PC-9 (cell line): ENCODE data around the gene MAP4. TPM values are rescaled to one million over a fixed set of nuclear protein-coding genes. Genes with fewer than 3 reads are reported as not detected.
A peak's percentile ranks its signal among the peaks of the same experiment; 100 is the strongest.

ENCODE experiments used
- BruUV-seq: library from RNA; stranded (reverse); fragments of 400-500 nt; replicated peaks from 2 replicates; lab custom pipeline; 2021; lab: Mats Ljungman, UMichigan
- CTCF ChIA-PET: fragments of 300-600 bp; sonication (Branson Sonifier 250); formaldehyde crosslinking; loops from one replicate; lab custom pipeline; 2022; ENCODE audit warnings: antibody characterized with exemption; lab: Charles Lee
- POLR2A ChIA-PET: fragments of 300-600 bp; sonication (Branson Sonifier 250); formaldehyde crosslinking; loops from one replicate; lab custom pipeline; 2022; ENCODE audit warnings: antibody characterized with exemption; ENCODE audit not compliant: unreplicated experiment; lab: Charles Lee
- DNase-seq, 2 experiments: peaks; one replicate each; pipeline versions ENCODE4 v3.0.0 to v3.0.0-alpha.2; 2015 to 2022; ENCODE audit warnings: mixed read lengths in 1 of 2
- H2AFZ ChIP-seq: fragments of 200-600 bp; sonication (generic); 2 replicates; pipeline ENCODE4 v1.8.1; 2017; ENCODE audit warnings: antibody characterized with exemption
- H3F3A ChIP-seq: fragments of 200-600 bp; sonication (generic); 2 replicates; pipeline ENCODE4 v1.8.1; 2017; ENCODE audit warnings: antibody characterized with exemption, mild to moderate bottlenecking, low read depth; ENCODE audit not compliant: insufficient read depth
- H3K27ac ChIP-seq: fragments of 200-600 bp; sonication (generic); 2 replicates; pipeline ENCODE4 v1.6.1; 2016; ENCODE audit warnings: mixed run types
- H3K27me3 ChIP-seq: fragments of 200-600 bp; sonication (generic); 2 replicates; pipeline ENCODE4 v1.6.1; 2016; ENCODE audit warnings: low read depth, mixed run types; ENCODE audit not compliant: insufficient read depth
- H3K36me3 ChIP-seq: fragments of 200-600 bp; sonication (generic); 2 replicates; pipeline ENCODE4 v1.6.1; 2016; ENCODE audit warnings: low read depth, mixed run types
- H3K4me1 ChIP-seq: fragments of 200-600 bp; sonication (generic); replicated peaks from 2 replicates; pipeline ENCODE4 v1.6.1; 2016; ENCODE audit warnings: mixed run types; ENCODE audit not compliant: insufficient read depth
- H3K4me2 ChIP-seq: fragments of 200-600 bp; sonication (generic); 2 replicates; pipeline ENCODE4 v1.6.1; 2017; ENCODE audit warnings: mixed run types
- H3K4me3 ChIP-seq: fragments of 200-600 bp; sonication (generic); 2 replicates; pipeline ENCODE4 v1.6.1; 2016; ENCODE audit warnings: mixed run types
- H3K79me2 ChIP-seq: fragments of 200-600 bp; sonication (generic); 2 replicates; pipeline ENCODE4 v1.6.1; 2017; ENCODE audit warnings: low read depth, mixed run types
- H3K9me2 ChIP-seq: fragments of 200-600 bp; sonication (generic); 2 replicates; pipeline ENCODE4 v1.8.1; 2017; ENCODE audit warnings: mild to moderate bottlenecking; ENCODE audit not compliant: insufficient read depth
- H3K9me3 ChIP-seq: fragments of 200-600 bp; sonication (generic); 2 replicates; pipeline ENCODE4 v1.8.1; 2016; ENCODE audit warnings: low read depth; ENCODE audit not compliant: insufficient read depth
- H4K20me1 ChIP-seq: fragments of 200-600 bp; sonication (generic); 2 replicates; pipeline ENCODE4 v1.8.1; 2017; ENCODE audit not compliant: insufficient read depth
- EZH2 ChIP-seq: fragments of 200-600 bp; sonication (generic); IDR thresholded peaks from 2 replicates; pipeline ENCODE4 v1.8.0; 2017; ENCODE audit warnings: antibody characterized with exemption, low read depth
- intact Hi-C: fragments of 100-400 bp; cut with micrococcal nuclease; formaldehyde crosslinking; loops from one replicate; pipeline ENCODE4 v1.10.0; 2022; ENCODE audit not compliant: unreplicated experiment
- total RNA-seq: library from RNA; stranded (reverse); gene quantifications from 2 replicates; pipeline ENCODE4 v1.2.3, GENCODE V29; 2021
- TF ChIP-seq, protein P1 (sequence below): fragments of 200-600 bp; sonication (generic); conservative IDR thresholded peaks from 2 replicates; pipeline ENCODE4 v1.6.1; 2017; ENCODE audit warnings: mixed run types, antibody characterized with exemption, mild to moderate bottlenecking, moderate library complexity

The MAP4 gene
- total RNA-seq, 1 experiment from 2014 or later: 187 TPM

DNA sequence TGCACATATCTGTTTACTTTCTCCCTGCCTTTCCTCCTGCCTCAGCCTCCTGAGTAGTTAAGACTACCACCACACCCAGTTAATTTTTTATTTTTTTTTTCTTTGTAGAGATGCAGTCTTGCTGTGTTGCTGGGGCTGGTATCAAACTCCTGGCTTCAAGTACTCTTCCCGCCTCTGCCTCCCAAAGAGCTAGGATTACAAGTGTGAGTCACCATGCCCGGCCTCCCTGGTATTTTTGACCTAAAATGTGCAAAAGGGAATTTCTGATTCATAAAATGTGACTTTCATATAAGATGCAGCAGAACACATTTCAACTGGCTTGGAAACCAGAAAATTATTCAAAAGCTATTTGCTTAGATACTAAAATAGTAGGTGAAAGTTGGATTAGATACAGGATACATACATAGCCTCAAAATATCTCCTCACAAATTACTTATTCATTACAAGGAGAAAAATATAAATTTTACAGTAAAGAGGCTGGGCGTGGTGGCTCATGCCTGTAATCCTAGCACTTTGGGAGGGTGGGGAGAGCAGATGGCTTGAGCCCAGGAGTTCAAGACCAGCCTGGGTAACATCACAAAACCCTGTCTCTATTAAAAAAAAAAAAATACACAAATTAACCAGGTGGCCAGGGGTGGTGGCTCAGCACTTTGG is 32.0 kb downstream of the MAP4 start:
- 0 out of 2 replicates have a peak overlapping the region, but pooled peaks have one; percentile 6 for H3K4me2 ChIP-seq
- no peak overlapping the region for H3K4me3 ChIP-seq
- H3K9me3 ChIP-seq: no peaks in the 10 kb centered on the region
- peaks cover 11% of the 10 kb centered on the region for H3K4me1 ChIP-seq
- ChIA-PET POLR2A (interaction anchor here (0.7 kb wide), 1 partner anchor 49 kb away, joined by 3 read pairs; no protein-coding TSS in a partner anchor), CTCF (interaction anchor here (0.7 kb wide), 1 partner anchor 148 kb away, joined by 3 read pairs; no protein-coding TSS in a partner anchor)
- H3K79me2 ChIP-seq: peaks cover 27% of the 10 kb centered on the region; the same call in 1 of the 2 replicates
- no peaks in the 10 kb centered on the region for H3K9me2 ChIP-seq
- H4K20me1 ChIP-seq: peaks cover 5% of the 10 kb centered on the region
- no peak overlapping the region for H2AFZ ChIP-seq
- no TSS peak for BruUV-seq
- no peaks in the 10 kb centered on the region for H3K27me3 ChIP-seq
- no peaks in the 10 kb centered on the region for H3K36me3 ChIP-seq
- DNase-seq: peak; percentile 25 to 54
- TF ChIP-seq, protein P1, sequence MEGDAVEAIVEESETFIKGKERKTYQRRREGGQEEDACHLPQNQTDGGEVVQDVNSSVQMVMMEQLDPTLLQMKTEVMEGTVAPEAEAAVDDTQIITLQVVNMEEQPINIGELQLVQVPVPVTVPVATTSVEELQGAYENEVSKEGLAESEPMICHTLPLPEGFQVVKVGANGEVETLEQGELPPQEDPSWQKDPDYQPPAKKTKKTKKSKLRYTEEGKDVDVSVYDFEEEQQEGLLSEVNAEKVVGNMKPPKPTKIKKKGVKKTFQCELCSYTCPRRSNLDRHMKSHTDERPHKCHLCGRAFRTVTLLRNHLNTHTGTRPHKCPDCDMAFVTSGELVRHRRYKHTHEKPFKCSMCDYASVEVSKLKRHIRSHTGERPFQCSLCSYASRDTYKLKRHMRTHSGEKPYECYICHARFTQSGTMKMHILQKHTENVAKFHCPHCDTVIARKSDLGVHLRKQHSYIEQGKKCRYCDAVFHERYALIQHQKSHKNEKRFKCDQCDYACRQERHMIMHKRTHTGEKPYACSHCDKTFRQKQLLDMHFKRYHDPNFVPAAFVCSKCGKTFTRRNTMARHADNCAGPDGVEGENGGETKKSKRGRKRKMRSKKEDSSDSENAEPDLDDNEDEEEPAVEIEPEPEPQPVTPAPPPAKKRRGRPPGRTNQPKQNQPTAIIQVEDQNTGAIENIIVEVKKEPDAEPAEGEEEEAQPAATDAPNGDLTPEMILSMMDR: no peak
- no peak for TF ChIP-seq EZH2
- intact Hi-C loops: no loop called here
- peaks cover 17% of the 10 kb centered on the region; the same call in 1 of the 2 replicates for H3F3A ChIP-seq
- peak overlapping the region; percentile 43; the same call in 1 of the 2 replicates for H3K27ac ChIP-seq

DNA sequence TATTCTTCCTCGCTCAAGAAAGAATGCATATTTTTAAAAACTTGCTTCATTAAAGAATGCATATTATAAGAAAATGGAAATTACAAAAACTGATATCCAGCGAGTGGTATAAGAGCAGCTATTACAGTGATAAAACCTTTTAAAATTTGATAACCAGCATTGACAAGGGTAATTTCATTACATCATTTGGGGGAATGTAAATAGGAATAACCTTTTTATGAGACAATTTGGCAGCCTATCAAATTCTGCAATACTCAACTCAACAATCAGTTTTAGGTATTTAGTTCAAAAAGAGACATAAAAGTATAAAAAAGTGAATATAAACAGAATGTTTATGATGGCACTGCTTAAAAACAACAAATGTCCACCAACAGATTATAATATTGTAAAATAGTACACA is 35.4 kb downstream of the MAP4 start:
- ChIA-PET POLR2A (no interaction called here), CTCF (no interaction called here)
- intact Hi-C loops: no loop called here

DNA sequence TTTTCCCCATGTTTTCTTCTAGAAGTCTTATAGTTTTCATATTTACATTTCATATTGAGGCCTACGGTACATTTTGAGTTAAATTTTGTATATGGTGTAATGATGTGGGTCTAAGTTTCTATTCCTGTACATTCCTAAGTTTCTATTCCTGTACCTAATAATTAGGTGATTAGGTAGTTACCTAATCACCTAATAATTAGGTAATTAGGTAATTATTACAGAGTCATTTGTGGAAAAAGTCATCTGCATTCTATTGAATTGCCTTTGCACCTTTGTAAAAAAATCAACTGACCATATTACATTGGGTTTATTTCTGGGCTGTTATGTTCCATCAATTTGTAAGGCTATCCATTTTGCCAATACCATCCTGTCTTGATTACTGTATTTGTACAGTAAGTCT is 37.1 kb downstream of the MAP4 start:
- peaks cover 19% of the 10 kb centered on the region; the same call in 1 of the 2 replicates for H3K79me2 ChIP-seq
- no peak for TF ChIP-seq EZH2
- TF ChIP-seq, protein P1: no peak
- H3K36me3 ChIP-seq: peaks cover 6% of the 10 kb centered on the region
- intact Hi-C loops: no loop called here
- no peak overlapping the region for H2AFZ ChIP-seq
- CTCF ChIA-PET: no interaction called here
- H4K20me1 ChIP-seq: peaks cover 11% of the 10 kb centered on the region
- no TSS peak for BruUV-seq
- H3K9me3 ChIP-seq: no peaks in the 10 kb centered on the region
- POLR2A ChIA-PET: no interaction called here
- no peak for DNase-seq
- H3K4me2 ChIP-seq: no peak overlapping the region
- peaks cover 3% of the 10 kb centered on the region for H3K4me1 ChIP-seq
- H3K27ac ChIP-seq: no peak overlapping the region
- no peaks in the 10 kb centered on the region for H3K27me3 ChIP-seq
- no peak overlapping the region for H3K4me3 ChIP-seq
- H3F3A ChIP-seq: peaks cover 8% of the 10 kb centered on the region; the same call in 1 of the 2 replicates
- H3K9me2 ChIP-seq: no peaks in the 10 kb centered on the region

More for the DNA sequence above, 35.4 kb downstream of the MAP4 start:
- Histone ChIP-seq H3F3A (peaks cover 17% of the 10 kb centered on the region; the same call in 1 of the 2 replicates), H3K27ac (no peak overlapping the region), H3K79me2 (peaks cover 25% of the 10 kb centered on the region; the same call in 1 of the 2 replicates), H3K27me3 (no peaks in the 10 kb centered on the region), H3K9me2 (no peaks in the 10 kb centered on the region), H3K4me1 (peaks cover 11% of the 10 kb centered on the region), H3K4me3 (no peak overlapping the region), H3K9me3 (no peaks in the 10 kb centered on the region), H2AFZ (no peak overlapping the region), H3K4me2 (no peak overlapping the region), H3K36me3 (peaks cover 6% of the 10 kb centered on the region), H4K20me1 (peaks cover 16% of the 10 kb centered on the region)
- TF ChIP-seq, protein P1: no peak
- no peak for TF ChIP-seq EZH2
- no TSS peak for BruUV-seq
- DNase-seq: no peak
